GM19025 (cell line): Measurements from ENCODE around the gene WDFY3.
"Not testable (repeated sequence)": the region's sequence is repeated elsewhere in the genome, so short reads cannot be mapped to it uniquely, and the experiment has no call there.

Experiments used
- ATAC-seq: cut with Tn5 transposase; IDR thresholded peaks from one replicate; pipeline ENCODE4 v1.9.1; 2021; ENCODE audit warnings: mild to moderate bottlenecking, low read depth, moderate library complexity; ENCODE audit not compliant: unreplicated experiment

The WDFY3 gene

DNA sequence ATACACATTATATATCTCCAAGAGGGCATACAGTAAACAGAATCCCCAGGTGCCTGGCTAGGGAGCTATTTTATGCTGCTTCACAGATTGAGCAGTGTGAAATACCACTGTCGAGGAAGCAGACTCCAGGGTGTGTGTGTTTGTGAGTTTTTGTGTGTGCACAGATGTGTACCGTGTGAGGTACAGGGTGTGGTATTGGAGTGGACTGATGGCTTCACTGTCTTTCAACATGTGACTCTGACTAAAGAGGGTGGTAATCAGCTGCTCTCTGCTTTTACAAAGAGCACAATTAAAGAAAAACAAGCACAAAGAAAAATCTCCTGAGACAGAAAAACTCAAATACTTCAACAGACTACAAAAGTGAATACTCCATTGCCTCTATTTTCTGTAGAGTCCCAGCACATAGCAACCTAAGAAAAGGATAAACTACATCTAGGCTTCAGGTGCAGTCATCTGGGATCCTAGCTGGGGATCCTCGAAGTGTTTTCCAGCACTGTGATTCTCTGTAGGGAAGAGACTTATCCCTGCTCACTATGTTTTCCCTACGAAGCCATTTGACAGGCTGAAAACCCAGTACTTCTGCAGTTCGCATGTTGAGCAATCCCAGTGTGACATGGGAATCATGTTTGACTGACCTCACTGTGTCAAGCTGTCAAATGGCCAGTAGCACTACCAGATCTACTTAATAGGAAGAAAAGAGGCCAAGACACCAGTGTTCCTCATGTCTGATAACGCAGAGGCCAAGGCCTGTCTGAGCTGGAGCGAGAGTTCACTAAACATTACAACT is 283.2 kb downstream of the WDFY3 start:
- no peak for ATAC-seq

DNA sequence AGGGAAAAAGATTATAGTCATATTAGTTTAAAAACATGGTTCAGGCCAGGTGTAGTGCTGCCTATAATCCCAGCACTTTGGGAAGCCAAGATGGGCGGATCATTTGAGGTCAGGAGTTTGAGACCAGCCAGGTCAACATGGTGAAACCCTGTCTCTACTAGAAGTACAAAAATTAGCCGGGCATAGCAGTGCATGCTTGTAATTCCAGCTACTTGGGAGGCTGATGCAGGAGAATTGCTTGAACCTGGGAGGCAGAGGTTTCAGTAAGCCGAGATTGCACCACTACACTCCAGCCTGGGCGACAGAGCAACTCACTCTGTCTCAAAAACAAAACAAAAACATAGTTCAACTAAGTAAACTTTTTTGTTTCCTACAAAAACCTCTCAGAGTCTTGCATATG is 283.8 kb downstream of the WDFY3 start:
- ATAC-seq, result not testable (repeated sequence)

DNA sequence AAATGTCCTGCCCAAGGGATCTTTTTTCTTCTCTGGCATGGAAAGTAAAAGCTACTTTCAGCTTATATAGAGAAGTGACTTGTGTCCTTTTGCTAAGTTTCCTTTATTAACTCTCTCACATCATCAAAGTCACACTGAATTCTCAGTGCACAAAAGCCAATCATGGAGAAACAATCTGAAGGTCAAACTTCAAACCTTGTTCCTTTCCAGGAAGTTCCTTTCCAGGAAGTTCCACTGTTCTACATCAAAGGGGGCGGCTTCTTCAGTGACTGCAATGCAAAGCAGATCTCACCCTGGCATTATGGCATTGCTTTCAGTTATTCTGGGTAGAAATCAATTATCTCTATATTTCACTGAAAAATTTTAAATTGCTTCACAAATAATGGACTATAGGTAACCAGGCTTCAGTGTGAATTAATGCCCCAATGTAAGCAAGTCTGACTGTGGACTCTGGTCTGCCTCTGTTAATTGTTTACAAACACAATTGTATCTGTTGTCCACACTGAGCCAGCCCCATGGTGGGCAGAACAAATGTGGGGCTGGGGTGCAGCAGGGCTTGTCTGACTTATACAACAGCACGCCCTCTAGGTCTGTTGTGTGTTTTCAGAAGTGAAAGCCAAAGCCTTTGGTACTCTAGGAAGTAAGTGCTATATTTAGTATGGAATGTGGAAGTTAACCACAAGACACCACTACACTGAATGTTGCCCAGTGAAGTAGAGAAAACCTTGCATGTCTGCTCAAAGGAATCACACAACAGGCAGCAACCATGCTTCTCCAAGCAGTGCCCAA is 284.8 kb downstream of the WDFY3 start:
- no peak for ATAC-seq

DNA sequence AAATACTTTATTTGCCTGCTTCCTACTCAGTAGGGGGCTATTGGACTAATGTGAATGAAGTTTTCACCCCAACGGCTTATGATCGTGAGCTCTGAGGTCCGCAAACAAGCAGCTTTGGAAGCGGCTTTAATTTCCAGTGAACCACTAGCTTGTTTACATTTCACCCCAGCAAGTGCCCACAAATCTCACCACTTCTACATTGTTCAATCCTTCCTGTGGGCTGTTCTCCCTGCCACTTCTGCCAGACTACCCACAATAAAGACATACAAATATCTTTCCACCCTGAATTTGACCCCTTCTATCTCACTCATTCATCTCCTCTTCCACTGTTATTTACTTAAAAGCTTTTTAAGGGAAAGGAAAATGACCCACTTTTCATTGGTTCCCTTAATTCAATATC is 285.5 kb downstream of the WDFY3 start:
- no peak for ATAC-seq

DNA sequence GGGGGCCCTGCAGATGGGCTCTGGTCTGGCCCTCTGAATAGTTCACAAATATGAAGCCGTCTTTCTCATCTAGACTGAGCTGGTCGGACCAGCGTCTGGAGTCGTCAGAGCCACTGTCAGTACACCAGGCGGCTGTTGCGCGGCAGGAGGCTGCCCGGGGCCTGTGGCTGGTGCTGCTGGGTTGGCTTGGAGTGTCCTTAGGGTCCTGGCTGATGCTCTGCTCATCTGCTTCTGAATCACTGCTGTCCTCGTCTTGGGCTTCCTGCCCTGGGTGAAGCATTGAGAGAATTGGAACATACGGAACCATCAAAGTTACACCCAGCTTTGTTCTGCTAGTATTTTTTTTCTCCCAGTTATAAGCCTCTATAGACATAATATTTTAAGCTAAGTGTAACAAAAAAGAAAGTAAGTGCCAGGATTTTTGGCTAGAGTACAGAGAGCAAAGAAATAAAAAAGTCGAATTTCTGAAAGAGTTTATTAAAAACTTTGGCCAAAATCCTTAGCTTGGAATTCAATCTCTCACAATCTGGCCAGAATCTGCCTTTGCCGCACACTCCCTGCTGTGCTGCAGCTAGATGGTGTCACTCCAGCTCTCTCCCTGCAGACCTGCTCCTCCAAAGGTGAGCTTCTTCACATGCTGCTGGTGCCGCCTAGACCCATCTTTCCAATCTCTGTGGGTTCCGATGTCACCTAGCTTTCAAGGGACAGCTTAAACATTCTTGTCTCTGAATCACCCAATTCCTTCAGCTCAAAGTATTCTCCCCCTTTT is 287.3 kb downstream of the WDFY3 start:
- ATAC-seq, result no peak

DNA sequence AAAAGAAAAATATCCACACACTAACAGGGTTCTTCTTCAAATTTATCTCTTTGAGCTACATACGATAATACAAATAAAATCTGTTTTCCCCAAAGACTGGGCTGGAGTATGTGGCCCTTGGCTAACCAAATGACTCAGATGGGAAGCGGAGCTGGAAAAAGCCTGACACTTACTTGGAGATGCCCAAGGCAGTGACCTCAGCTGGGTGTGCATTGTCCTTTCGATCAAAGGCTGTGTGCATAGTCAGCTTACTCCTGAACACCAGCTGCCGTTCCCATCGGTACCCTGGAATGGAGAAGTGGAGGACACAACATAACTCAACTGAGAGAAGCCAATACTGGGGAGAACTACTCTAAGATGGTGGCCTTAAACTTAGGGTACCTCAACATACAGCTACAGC is 288.5 kb downstream of the WDFY3 start:
- no peak for ATAC-seq

DNA sequence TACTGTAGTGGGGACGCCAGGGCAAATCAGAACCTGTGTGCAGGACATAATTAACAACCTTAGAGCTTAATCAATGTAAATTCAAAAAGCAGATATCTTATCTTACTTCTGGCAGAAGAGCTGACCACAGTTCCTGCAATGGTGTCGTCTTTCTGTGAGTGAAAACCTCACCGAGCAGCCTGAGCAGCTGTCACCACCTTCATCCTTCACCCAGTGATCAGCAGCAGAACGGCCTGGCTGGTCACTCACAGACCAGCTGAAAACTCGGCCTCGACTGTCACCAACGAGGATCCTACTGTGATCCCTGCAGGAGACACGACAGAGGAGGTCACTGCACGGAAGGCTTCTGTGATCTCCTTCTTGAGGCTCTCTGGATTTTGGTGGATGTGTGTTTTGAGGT is 289.4 kb downstream of the WDFY3 start:
- ATAC-seq, result no peak

DNA sequence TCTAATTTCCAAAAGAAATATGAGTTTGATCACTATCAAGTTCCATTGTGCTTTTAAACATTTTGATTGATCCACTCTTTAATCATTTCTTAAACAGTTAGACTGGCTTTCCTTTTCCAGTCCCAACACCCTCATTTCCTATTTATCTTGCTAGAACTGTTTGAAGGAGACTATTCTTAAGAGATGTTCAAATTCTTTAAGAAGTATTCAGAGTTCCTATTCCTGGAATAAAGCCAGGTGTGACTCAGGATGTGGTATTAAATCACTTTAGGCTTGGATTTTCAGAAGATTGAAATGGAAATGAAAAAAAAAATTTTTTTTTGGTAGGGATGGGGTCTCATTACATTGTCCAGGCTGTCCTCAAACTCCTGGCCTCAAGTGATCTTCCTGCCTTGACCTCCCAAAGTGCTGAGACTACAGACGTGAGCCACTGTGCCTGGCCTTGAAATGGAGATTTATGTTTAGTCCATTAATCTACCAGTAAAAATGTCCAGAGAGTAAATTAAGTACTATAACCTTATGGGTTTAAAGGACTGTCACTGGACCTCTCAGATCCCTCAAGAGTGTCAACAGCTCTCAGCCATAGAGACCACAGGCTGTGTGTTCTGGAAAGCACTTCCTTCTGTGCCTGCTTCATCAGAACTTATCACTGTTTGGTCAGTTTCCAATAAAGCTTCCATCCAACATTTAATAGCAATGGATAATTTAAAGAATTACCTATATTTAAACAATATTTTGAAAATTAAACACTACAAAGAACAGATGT is 292.8 kb downstream of the WDFY3 start:
- ATAC-seq, result no peak

DNA sequence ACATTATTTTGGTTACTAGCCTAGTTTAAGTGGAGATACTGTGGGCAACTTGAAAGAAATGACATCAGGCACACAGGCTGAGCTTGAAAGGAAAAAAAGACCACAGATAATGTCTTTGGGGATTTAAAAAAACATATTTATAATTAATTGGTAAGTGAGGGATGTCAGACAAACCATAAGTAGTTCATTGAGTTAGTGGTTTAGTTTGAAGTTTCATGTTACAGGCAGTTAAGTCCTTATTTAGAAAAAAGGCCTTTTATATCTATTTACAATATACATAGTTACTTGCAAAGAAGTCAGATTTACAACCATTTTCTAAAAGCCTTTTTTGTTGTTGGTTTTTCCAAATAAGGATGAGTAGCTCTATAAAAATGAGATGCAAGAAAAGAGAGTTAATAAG is 294.3 kb downstream of the WDFY3 start:
- no peak for ATAC-seq

DNA sequence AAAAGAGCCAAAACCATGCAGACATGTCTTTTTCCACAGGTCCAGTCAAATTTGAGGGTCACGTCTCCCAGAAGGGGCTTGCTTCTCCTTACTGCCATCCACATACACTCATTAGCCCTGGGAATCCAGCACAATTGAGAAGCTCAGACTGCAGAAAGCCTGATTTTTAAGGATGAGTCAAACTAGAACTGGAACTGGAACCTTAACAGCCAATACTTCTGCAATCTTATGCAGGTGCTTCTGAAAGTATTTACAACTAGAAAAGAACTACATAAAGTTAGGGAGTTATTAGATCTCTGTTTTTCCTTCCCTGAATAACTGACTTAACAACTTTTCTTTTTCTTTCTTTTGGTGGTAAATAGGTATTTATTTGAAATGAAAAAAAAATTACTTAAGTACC is 297.3 kb downstream of the WDFY3 start:
- ATAC-seq, result no peak

DNA sequence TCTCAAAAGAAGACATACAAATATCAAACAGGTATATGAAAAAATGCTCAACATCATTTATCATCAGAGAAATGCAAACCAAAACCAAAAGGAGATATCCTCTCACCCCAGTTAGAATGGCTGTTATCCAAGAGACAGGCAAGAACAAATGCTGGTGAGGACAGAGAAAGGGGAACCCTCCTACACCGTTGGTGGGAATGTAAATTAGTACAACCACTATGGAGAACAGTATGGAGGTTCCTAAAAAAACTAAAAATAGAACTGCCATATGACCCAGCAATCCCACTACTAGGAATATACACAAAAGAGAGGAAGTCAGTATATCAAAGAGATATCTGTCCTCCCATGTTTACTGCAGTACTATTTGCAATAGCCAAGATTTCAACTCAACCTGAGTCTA is 300.1 kb downstream of the WDFY3 start:
- ATAC-seq, result no peak

DNA sequence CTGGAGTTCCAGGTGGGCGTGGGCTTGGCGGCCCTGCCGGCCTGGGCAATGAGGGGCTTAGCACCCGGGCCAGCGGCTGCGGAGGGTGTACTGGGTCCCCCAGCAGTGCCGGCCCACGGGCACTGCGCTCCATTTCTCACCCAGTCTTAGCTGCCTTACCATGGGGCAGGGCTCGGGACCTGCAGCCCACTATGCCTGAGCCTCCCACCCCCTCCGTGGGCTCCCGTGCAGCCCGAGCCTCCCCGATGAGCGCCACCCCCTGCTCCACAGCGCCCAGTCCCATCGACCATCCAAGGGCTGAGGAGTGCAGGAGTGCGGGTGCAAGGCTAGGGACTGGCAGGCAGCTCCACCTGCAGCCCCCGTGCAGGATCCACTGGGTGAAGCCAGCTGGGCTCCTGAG is 301.7 kb downstream of the WDFY3 start:
- ATAC-seq, result not testable (repeated sequence)

DNA sequence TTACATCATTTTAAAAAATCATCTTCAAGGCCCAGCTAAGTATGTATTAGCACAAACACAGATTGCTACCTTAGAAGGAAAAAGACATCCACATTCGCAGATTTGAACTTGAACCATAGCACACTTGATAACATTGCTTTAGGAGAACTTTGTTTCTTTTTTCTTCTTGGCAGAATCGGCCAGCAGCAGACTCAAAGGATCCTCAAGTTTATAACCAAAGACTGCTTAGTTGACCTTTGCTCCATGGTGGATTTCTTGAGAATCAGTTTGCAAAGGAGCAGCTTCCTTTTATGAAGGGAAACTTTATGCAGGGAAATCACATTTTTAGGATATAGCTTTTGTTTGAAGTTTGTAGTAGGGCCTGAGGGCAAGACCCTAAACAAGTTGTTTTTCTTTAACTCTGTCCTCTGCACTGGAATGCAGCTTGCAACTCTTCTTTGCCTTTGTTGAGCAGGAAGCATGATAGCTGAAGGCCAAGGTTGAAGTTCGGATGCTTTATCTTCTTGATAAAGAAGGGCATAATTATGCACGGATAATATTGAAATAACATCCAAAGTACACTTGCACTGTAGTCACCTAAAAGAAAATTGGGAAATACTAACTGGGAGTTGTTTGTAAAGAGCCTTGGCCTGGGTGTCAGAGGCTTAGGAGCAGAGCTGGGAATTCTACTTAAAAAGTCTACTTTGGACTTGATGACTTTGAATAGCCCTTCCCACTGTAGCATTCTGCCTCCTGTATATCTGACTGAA is 305.1 kb downstream of the WDFY3 start:
- no peak for ATAC-seq

DNA sequence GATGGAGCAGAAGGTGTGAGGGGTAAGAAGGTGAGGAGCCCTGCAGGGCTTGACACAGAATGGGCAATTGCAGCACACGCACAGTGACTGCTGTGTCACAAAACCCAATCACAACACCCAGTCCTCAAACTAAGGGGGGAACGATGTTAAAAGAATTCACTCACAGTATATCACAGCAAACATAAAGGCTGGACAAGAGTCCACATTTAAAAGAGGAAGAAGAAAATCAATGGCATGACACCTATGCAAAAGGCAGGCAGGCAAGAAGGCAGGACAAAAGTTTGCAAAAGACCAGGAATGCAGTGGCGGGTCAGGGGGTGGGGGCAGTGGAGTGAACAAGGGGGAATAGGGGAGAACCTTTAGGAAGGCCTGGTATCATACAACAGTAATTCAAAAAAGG is 305.9 kb downstream of the WDFY3 start:
- ATAC-seq, result no peak

DNA sequence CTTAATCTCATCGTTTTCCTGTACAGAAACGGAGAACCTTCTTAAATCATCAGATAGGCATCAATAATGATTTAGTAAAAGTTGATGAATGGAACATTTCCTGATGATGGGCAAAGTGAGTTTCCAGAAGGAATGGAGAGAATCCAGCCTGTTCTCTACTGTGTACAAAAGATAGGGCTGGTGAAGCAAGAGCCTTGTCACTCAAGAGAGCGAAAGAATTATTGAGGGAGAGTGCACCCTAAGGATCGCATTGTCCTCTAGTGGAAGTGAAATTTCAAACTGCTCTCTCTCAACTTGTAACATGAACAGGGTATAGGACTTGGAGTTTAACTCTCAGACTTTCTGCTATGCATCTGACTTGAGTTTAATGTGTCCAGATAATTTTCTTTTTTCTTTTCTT is 314.0 kb downstream of the WDFY3 start:
- no peak for ATAC-seq

DNA sequence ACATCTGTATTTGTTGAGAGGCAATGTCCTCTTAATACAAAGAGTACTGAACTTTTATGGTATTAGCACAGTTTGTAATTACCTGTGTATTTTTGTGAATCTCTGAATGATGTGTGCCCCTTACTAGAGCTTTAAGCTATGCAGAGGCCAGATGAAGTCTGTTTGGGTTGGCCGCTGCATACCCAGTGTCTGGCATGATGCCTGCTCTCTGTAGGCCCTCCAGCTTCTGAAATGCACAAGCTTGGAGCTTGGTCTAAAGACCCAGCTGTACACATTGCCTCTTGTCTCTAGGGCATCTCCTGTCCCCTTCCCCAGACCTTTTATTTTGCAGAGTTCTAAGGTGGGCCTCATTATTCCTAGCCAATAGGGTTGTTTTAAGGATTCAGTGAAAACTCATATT is 315.0 kb downstream of the WDFY3 start:
- ATAC-seq, result no peak

DNA sequence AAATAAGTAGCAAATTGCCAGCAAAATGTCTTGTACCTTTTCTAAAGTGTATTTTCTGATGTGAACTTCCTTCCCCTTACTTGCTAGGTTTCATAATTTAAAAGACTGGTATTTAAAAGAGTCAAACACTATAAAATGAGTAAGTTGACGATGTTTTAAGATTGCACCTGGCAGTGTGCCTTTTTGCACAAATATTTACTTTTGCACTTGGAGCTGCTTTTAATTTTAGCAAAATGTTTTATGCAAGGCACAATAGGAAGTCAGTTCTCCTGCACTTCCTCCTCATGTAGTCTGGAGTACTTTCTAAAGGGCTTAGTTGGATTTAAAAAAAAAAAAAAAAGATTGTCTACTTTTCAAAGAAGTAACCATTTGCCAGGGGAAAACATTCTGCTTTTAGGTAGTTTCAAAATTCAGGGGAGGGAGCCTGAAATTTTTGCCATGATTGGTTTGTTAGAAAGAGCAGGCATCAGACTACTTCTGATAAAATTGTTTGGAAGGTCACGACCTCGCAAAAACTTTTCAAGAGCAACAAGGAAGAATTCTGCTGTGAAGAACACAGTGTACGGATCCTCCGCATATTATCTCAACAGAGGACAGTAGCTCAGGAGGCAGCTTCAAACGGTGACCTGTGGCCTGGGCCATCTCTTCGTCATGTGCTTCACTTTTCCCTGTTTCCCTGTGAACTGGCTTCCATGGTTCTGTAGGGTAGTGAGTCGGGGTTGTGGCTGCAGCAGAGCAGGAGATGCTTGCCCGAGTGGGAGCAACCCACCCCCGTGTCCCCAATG is 317.4 kb downstream of the WDFY3 start:
- no peak for ATAC-seq

DNA sequence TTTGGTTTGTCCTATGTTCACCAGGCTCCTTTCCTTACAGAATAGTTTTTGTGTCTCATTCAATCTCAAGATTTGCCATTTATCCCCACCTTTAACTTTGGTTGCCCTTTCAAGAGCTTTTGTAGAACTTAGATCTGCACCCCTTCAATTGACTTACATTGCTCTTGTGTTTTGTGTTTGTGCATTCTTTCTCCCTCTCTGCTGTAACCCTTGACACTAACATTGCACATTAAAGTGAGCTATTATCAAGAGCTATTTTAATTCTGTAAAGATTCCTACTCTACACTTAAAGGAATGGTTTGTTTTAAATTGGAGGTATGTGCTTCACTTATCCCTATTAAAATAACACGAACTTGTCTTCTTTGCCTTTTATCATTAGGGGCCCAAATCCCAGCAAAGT is 318.3 kb downstream of the WDFY3 start:
- ATAC-seq, result no peak

DNA sequence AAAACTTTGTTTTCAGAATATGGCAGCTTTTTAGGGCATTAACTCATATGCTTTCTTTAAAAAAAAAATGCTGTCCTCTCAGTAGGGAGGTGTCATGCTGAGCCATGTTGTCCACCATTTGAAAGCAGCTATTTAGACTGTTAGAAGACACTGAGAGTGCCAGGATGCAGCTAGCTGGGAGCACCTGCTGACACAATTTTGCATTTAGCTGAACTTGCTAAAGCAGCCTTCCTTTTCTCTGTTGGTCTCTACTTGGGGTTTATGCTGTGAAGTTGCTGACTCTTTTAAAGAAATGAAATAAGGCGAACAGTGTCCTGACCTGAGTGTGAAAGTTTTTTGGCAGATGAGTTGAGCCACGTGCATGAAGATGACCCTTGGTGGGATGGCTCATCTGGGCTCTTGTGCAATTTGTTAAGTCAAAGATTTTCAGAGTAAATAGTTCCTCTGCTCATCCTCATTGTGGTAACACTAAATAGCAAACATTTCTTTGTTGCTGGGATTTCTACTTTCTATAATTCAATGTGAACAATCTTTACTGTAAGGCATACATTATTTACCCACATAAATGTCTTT is 319.1 kb downstream of the WDFY3 start:
- no peak for ATAC-seq
